ENCODE measurements around the gene FAM174C.

The FAM174C gene

GRCh38 chr19:1248139-1248785 lies 27.1 kb upstream of the FAM174C start, which contains the start of gene MIDN:
MIDN (plus strand) TSS chr19:1248583; CDS start chr19:1250297, 1,714 bp downstream.
- H3K4me3 ChIP-seq (ENCODE audit: insufficient read depth, low read length, poor library complexity, severe bottlenecking), result peak within 1 kb of the TSS; percentile 80
- H3K9ac ChIP-seq (ENCODE audit: low read length), result peak within 1 kb of the TSS; percentile 88
- peak; percentile 47 for TF ChIP-seq CTCF (IDR thresholded peaks at IDR 0.05; ENCODE audit: insufficient read depth, low read length, poor library complexity, severe bottlenecking)
- no peak for TF ChIP-seq EZH2phosphoT487 (conservative IDR thresholded peaks at IDR 0.05; ENCODE audit: low read length)
- no peaks in the 10 kb centered on the region for H3K9me2 ChIP-seq (replicated peaks; ENCODE audit: insufficient read depth, low read length)
- H4K20me1 ChIP-seq (ENCODE audit: low read depth, low read length), result no peaks in the 10 kb centered on the region
- H3F3A ChIP-seq (ENCODE audit: insufficient read depth), result peaks cover 26% of the 10 kb centered on the region; the same call in 1 of the 2 replicates
- peak within 1 kb of the TSS; percentile 89 for H3K27ac ChIP-seq (ENCODE audit: low read depth, low read length)
- H2AFZ ChIP-seq (ENCODE audit: low read depth, low read length, severe bottlenecking), result peak within 1 kb of the TSS; percentile 56
- no peaks in the 10 kb centered on the region for H3K27me3 ChIP-seq (ENCODE audit: low read length)
- peaks cover 21% of the 10 kb centered on the region for H3K79me2 ChIP-seq (ENCODE audit: insufficient read depth, low read length)
- no peaks in the 10 kb centered on the region for H3K36me3 ChIP-seq (ENCODE audit: low read length)
- H3K4me2 ChIP-seq (ENCODE audit: low read depth, low read length, poor library complexity, severe bottlenecking), result peak within 1 kb of the TSS; percentile 83
- no peaks in the 10 kb centered on the region for H3K9me3 ChIP-seq (ENCODE audit: insufficient read depth, low read length)

- Histone ChIP-seq H3K4me3 (ENCODE audit: insufficient read depth, low read length, poor library complexity, severe bottlenecking) (peak overlapping the region; percentile 80), H3K4me2 (ENCODE audit: low read depth, low read length, poor library complexity, severe bottlenecking) (peak overlapping the region; percentile 83), H3K9me2 (replicated peaks; ENCODE audit: insufficient read depth, low read length) (no peaks in the 10 kb centered on the region), H3K36me3 (ENCODE audit: low read length) (no peaks in the 10 kb centered on the region), H3K27ac (ENCODE audit: low read depth, low read length) (peak overlapping the region; percentile 89), H3F3A (ENCODE audit: insufficient read depth) (peaks cover 20% of the 10 kb centered on the region; the same call in 1 of the 2 replicates), H2AFZ (ENCODE audit: low read depth, low read length, severe bottlenecking) (peak overlapping the region; percentile 56), H3K79me2 (ENCODE audit: insufficient read depth, low read length) (peaks cover 27% of the 10 kb centered on the region), H3K9ac (ENCODE audit: low read length) (peak overlapping the region; percentile 88), H3K9me3 (ENCODE audit: insufficient read depth, low read length) (no peaks in the 10 kb centered on the region), H3K27me3 (ENCODE audit: low read length) (no peaks in the 10 kb centered on the region), H4K20me1 (ENCODE audit: low read depth, low read length) (no peaks in the 10 kb centered on the region)
- TF ChIP-seq CTCF (IDR thresholded peaks at IDR 0.05; ENCODE audit: insufficient read depth, low read length, poor library complexity, severe bottlenecking), result peak; percentile 78
- no peak for TF ChIP-seq EZH2phosphoT487 (conservative IDR thresholded peaks at IDR 0.05; ENCODE audit: low read length)
Measured at GRCh38 chr19:1248786-1249297, 26.5 kb upstream of the FAM174C start.

GRCh38 chr19:1249298-1249989 lies 25.9 kb upstream of the FAM174C start:
- H4K20me1 ChIP-seq (ENCODE audit: low read depth, low read length), result no peaks in the 10 kb centered on the region
- peaks cover 20% of the 10 kb centered on the region; the same call in 1 of the 2 replicates for H3F3A ChIP-seq (ENCODE audit: insufficient read depth)
- H3K36me3 ChIP-seq (ENCODE audit: low read length), result no peaks in the 10 kb centered on the region
- peak overlapping the region; percentile 99 for H3K4me3 ChIP-seq (ENCODE audit: insufficient read depth, low read length, poor library complexity, severe bottlenecking)
- no peaks in the 10 kb centered on the region for H3K9me2 ChIP-seq (replicated peaks; ENCODE audit: insufficient read depth, low read length)
- no peak overlapping the region for H2AFZ ChIP-seq (ENCODE audit: low read depth, low read length, severe bottlenecking)
- peak overlapping the region; percentile 92 for H3K27ac ChIP-seq (ENCODE audit: low read depth, low read length)
- peaks cover 27% of the 10 kb centered on the region for H3K79me2 ChIP-seq (ENCODE audit: insufficient read depth, low read length)
- H3K9ac ChIP-seq (ENCODE audit: low read length), result peak overlapping the region; percentile 98
- H3K27me3 ChIP-seq (ENCODE audit: low read length), result no peaks in the 10 kb centered on the region
- TF ChIP-seq CTCF (IDR thresholded peaks at IDR 0.05; ENCODE audit: insufficient read depth, low read length, poor library complexity, severe bottlenecking), result no peak
- TF ChIP-seq EZH2phosphoT487 (conservative IDR thresholded peaks at IDR 0.05; ENCODE audit: low read length), result no peak
- peak overlapping the region; percentile 85 for H3K4me2 ChIP-seq (ENCODE audit: low read depth, low read length, poor library complexity, severe bottlenecking)
- no peaks in the 10 kb centered on the region for H3K9me3 ChIP-seq (ENCODE audit: insufficient read depth, low read length)
